Measurements from ENCODE around the gene SANBR. TPM values are rescaled to one million over a fixed set of nuclear protein-coding genes. Genes with fewer than 3 reads are reported as not detected.

SANBR gene
- 10.2 to 14.9 TPM (median 13.5 TPM) in 5 replicates for total RNA-seq (2022; extraction: Qiagen RNA extraction)

DNA sequence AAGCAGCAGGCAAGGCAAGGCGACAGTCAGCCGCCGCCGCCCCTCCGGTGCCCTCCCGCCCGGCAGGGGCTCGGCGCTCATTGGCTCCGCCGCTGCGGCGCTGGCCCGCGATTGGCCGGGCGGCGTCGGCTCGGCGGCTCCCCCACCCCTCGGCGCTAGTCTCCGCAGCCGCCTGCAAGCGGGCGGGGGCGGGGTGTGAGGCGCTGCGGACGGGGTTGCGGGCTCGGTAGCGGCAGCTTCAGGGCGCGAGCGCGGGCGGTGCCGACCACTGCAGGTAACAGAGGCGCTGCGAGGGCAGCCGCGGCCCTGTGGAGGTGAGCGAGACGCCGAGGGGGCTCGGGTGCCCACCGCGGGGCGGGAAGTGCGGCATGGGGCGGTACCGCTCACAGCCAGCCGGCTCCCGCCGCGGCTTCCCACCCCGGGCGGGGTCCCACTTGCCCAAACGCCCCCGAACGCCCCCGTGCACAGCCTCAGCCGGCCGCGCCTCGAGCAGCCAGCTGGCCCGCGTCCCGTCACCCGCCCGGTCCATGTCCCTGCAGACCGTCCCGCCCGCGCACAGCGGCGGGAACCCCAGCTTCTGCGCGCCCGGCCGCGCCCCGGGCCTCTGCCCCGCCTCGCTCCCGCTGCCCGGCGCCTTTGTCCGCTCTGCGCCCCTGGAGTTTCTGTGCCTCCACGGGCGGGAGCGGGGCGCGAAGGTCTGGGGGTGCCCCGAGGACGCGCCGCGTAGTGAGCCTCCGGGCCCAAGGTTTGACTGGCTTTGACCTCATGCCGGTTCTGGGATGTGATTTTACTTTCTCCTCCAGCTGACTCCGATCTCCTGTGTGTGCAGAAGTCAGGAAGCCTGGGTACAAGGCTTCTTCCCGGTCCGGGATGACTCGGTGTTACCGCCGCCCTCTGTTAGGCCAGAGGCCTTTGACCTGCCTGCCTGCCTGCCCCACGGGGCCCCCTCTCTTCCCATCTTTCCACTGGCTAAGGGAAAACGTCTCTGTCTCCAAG, at the start of gene SANBR:
TSS of gene SANBR (plus strand) at position 158 of the 996 bp plus-strand sequence. CDS start 4,480 bp downstream, outside the sequence.

DNA sequence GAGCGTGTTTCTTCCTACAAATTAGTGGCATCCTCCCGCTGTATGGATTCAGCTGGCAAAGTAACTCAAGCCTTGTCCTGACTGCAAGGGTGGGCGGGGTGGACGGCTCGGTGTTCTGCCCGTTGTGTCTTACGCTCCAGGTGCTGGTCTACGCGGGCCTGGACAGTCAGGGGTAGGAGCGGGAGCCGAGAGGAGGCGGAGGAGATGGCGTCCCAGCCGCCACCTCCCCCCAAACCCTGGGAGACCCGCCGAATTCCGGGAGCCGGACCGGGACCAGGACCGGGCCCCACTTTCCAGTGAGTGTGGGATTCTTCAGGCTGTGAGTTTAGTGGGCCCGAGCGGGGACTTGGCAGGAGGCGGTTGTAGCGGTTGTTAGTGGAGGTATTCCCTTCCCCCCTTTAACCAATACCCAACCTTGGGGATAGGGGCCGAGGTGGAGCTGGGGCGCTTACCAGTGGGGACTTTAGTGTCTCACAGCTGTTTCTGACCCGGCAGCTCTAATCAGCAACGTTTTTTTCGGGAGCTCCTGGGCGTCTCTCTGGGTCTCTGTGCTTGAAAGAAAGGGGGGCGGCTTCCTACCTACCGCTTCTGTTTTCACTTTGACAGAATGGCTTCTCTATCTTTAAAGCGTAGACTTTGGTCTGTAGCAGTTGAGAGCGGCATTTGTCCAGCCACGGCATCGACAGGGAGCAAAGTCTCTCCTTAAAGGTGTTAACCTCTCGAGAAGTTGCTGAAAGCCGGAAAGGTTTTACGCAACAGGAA, 47.9 kb upstream of the SANBR start, which contains the start of the genes PEX13 and PUS10:
TSS of gene PEX13 (plus strand) at position 165 of the 762 bp plus-strand sequence. CDS start at position 205, 40 bp downstream.
TSS of gene PUS10 (minus strand) at position 700 of the 762 bp plus-strand sequence. CDS start 6,365 bp downstream, outside the sequence.

Other genes starting within 250 kb of the SANBR start
- gene REL, start 184.3 kb upstream of the SANBR start, total RNA-seq (2022; extraction: Qiagen RNA extraction): 1.5 to 3.8 TPM (median 2.9 TPM) in 5 replicates
- 12.6 to 15.9 TPM (median 14.4 TPM) in 5 replicates for gene PEX13, start 48.2 kb upstream of the SANBR start, total RNA-seq (2022; extraction: Qiagen RNA extraction)
- 1.9 to 3.1 TPM (median 2.7 TPM) in 5 replicates for gene PUS10, start 47.6 kb upstream of the SANBR start, total RNA-seq (2022; extraction: Qiagen RNA extraction)
- gene C2orf74, start 96.3 kb downstream of the SANBR start, total RNA-seq (2022; extraction: Qiagen RNA extraction): 16.0 to 19.7 TPM (median 16.3 TPM) in 5 replicates

Data from A549 treated with dexamethasone at 1 μM for 4 hours (cell line).